ENCODE measurements around the gene MARVELD1. TPM values are rescaled to one million over a fixed set of nuclear protein-coding genes. Genes with fewer than 3 reads are reported as not detected.
A peak's percentile ranks its signal among the peaks of the same experiment; 100 is the strongest.

MARVELD1 gene
- total and polyA plus RNA-seq, 2 experiments from 2014 or later: 29.5 to 53.1 TPM

- Histone ChIP-seq H4K20me1 (ENCODE audit: insufficient read depth, poor library complexity, severe bottlenecking) (no peaks in the 10 kb centered on the region), H3K4me2 (no peak overlapping the region), H3K9me2 (replicated peaks; ENCODE audit: insufficient read depth) (no peaks in the 10 kb centered on the region), H3K4me1 (ENCODE audit: insufficient read depth) (no peaks in the 10 kb centered on the region), H2AFZ (no peak overlapping the region), H3K36me3 (replicated peaks; ENCODE audit: insufficient read depth, low read depth) (no peaks in the 10 kb centered on the region), H3K27ac (no peak overlapping the region), H3K79me2 (no peaks in the 10 kb centered on the region), H3K4me3 (no peak overlapping the region), H3K27me3 (no peaks in the 10 kb centered on the region), H3K9me3 (ENCODE audit: low read depth) (no peaks in the 10 kb centered on the region)
- no peak for TF ChIP-seq EZH2phosphoT487 (IDR thresholded peaks at IDR 0.05; ENCODE audit: low read depth, severe bottlenecking, unreplicated experiment)
- 68% methylated on average over 4 of the region's 4 CpGs for WGBS (ENCODE audit: low lambda C conversion rate, missing lambda C conversion rate)
- DNase-seq (ENCODE audit: low spot score): no peak
Measured at GRCh38 chr10:97732052-97732359, 18.5 kb downstream of the MARVELD1 start.

- Histone ChIP-seq H3K4me1 (ENCODE audit: insufficient read depth) (peaks cover 5% of the 10 kb centered on the region), H2AFZ (no peak overlapping the region), H4K20me1 (ENCODE audit: insufficient read depth, poor library complexity, severe bottlenecking) (no peaks in the 10 kb centered on the region), H3K27ac (no peak overlapping the region), H3K36me3 (replicated peaks; ENCODE audit: insufficient read depth, low read depth) (no peaks in the 10 kb centered on the region), H3K9me3 (ENCODE audit: low read depth) (no peaks in the 10 kb centered on the region), H3K9me2 (replicated peaks; ENCODE audit: insufficient read depth) (no peaks in the 10 kb centered on the region), H3K79me2 (peaks cover 6% of the 10 kb centered on the region), H3K4me3 (no peak overlapping the region), H3K4me2 (no peak overlapping the region), H3K27me3 (no peaks in the 10 kb centered on the region)
- no peak for TF ChIP-seq EZH2phosphoT487 (IDR thresholded peaks at IDR 0.05; ENCODE audit: low read depth, severe bottlenecking, unreplicated experiment)
- 81% methylated on average over 5 of the region's 5 CpGs for WGBS (ENCODE audit: low lambda C conversion rate, missing lambda C conversion rate)
- DNase-seq (ENCODE audit: low spot score): no peak
Measured at GRCh38 chr10:97733256-97733655, 19.7 kb downstream of the MARVELD1 start.

GRCh38 chr10:97734021-97734420 is 20.5 kb downstream of the MARVELD1 start:
- TF ChIP-seq EZH2phosphoT487 (IDR thresholded peaks at IDR 0.05; ENCODE audit: low read depth, severe bottlenecking, unreplicated experiment) (no peak), CTCF (IDR thresholded peaks at IDR 0.05; ENCODE audit: poor library complexity) (no peak), EZH2 (IDR thresholded peaks at IDR 0.05; ENCODE audit: borderline replicate concordance) (no peak)
- H4K20me1 ChIP-seq (ENCODE audit: insufficient read depth, poor library complexity, severe bottlenecking): no peaks in the 10 kb centered on the region
- H3K4me3 ChIP-seq: no peak overlapping the region
- H3K4me2 ChIP-seq: no peak overlapping the region
- H3K9me3 ChIP-seq (ENCODE audit: low read depth): no peaks in the 10 kb centered on the region
- no peaks in the 10 kb centered on the region for H3K9me2 ChIP-seq (replicated peaks; ENCODE audit: insufficient read depth)
- peaks cover 14% of the 10 kb centered on the region for H3K79me2 ChIP-seq
- 94% methylated on average over 6 of the region's 6 CpGs for WGBS (ENCODE audit: low lambda C conversion rate, missing lambda C conversion rate)
- no peak overlapping the region for H3K27ac ChIP-seq
- H3K4me1 ChIP-seq (ENCODE audit: insufficient read depth): peaks cover 8% of the 10 kb centered on the region
- no peaks in the 10 kb centered on the region for H3K36me3 ChIP-seq (replicated peaks; ENCODE audit: insufficient read depth, low read depth)
- no peak overlapping the region for H2AFZ ChIP-seq
- DNase-seq (ENCODE audit: low spot score): no peak
- no peaks in the 10 kb centered on the region for H3K27me3 ChIP-seq

GRCh38 chr10:97736403-97736901 is 22.9 kb downstream of the MARVELD1 start:
- Histone ChIP-seq H3K4me2 (peak overlapping the region; percentile 62), H2AFZ (peak overlapping the region; percentile 86), H4K20me1 (ENCODE audit: insufficient read depth, poor library complexity, severe bottlenecking) (peaks cover under 1% of the 10 kb centered on the region), H3K27me3 (no peaks in the 10 kb centered on the region), H3K79me2 (peaks cover 36% of the 10 kb centered on the region), H3K4me3 (no peak overlapping the region), H3K9me3 (ENCODE audit: low read depth) (no peaks in the 10 kb centered on the region), H3K27ac (no peak overlapping the region), H3K9me2 (replicated peaks; ENCODE audit: insufficient read depth) (no peaks in the 10 kb centered on the region), H3K4me1 (ENCODE audit: insufficient read depth) (peaks cover 8% of the 10 kb centered on the region), H3K36me3 (replicated peaks; ENCODE audit: insufficient read depth, low read depth) (no peaks in the 10 kb centered on the region)
- 81% methylated on average over 13 of the region's 13 CpGs for WGBS (ENCODE audit: low lambda C conversion rate, missing lambda C conversion rate)
- TF ChIP-seq EZH2phosphoT487 (IDR thresholded peaks at IDR 0.05; ENCODE audit: low read depth, severe bottlenecking, unreplicated experiment): no peak
- TF ChIP-seq CTCF (IDR thresholded peaks at IDR 0.05; ENCODE audit: poor library complexity): no peak
- DNase-seq (ENCODE audit: low spot score): no peak

All from hepatocyte (in vitro differentiated cells).